T-helper 17 cell (primary cell): ENCODE measurements around the gene STT3B. TPM values are rescaled to one million over a fixed set of nuclear protein-coding genes. Genes with fewer than 3 reads are reported as not detected.
A peak's percentile ranks its signal among the peaks of the same experiment; 100 is the strongest.
"Not testable (repeated sequence)": the region's sequence is repeated elsewhere in the genome, so short reads cannot be mapped to it uniquely, and the experiment has no call there.

ENCODE experiments used
- ATAC-seq: fragments of 150-1000 bp; cut with Tn5 transposase; 2 replicates; pipeline ENCODE4 v1.10.0; 2021; ENCODE audit warnings: mild to moderate bottlenecking, moderate library complexity
- DNase-seq, 3 donors: peaks; one replicate each; pipeline versions ENCODE4 v3.0.0 to v3.0.0-alpha.2; 2020 to 2021
- H3K9me3 ChIP-seq: one replicate; pipeline ENCODE4 v1.7.0; 2013; ENCODE audit warnings: low read length, mild to moderate bottlenecking; ENCODE audit not compliant: control insufficient read depth, poor library complexity, severe bottlenecking
- H3K27ac Mint-ChIP-seq: one replicate; pipeline ENCODE4 v1.8.0; 2022; ENCODE audit warnings: mild to moderate bottlenecking, moderate library complexity, mixed read lengths
- H3K27me3 Mint-ChIP-seq: one replicate; pipeline ENCODE4 v1.8.0; 2022; ENCODE audit warnings: mixed read lengths
- H3K36me3 Mint-ChIP-seq: one replicate; pipeline ENCODE4 v1.8.0; 2022; ENCODE audit warnings: low read depth, mixed read lengths
- H3K4me1 Mint-ChIP-seq: one replicate; pipeline ENCODE4 v1.8.0; 2022; ENCODE audit warnings: mild to moderate bottlenecking, mixed read lengths
- H3K4me3 Mint-ChIP-seq: one replicate; pipeline ENCODE4 v1.8.0; 2022; ENCODE audit warnings: mild to moderate bottlenecking, moderate library complexity, mixed read lengths
- total RNA-seq, 4 donors: library from RNA in 2 of 4; stranded (reverse) in 2 of 4; gene quantifications; one replicate each; pipeline ENCODE4 v1.2.3 and lab custom pipeline; 2022 to 2026

The STT3B gene
- total RNA-seq, 2 donors from 2014 or later, result 125 to 151 TPM

- H3K27ac Mint-ChIP-seq, result no peak overlapping the region
- DNase-seq (no peak), ATAC-seq (no peak)
- H3K36me3 Mint-ChIP-seq, result no peaks in the 10 kb centered on the region
- H3K9me3 ChIP-seq, result no peaks in the 10 kb centered on the region
- H3K4me1 Mint-ChIP-seq, result peaks cover 38% of the 10 kb centered on the region
- no peak overlapping the region for H3K4me3 Mint-ChIP-seq
- H3K27me3 Mint-ChIP-seq, result no peaks in the 10 kb centered on the region
Measured at GRCh38 chr3:31504230-31504629, 28.5 kb upstream of the STT3B start.

GRCh38 chr3:31505371-31506048, 27.2 kb upstream of the STT3B start:
- Mint-ChIP-seq H3K27me3 (no peaks in the 10 kb centered on the region), H3K36me3 (no peaks in the 10 kb centered on the region), H3K4me3 (no peak overlapping the region), H3K4me1 (peaks cover 43% of the 10 kb centered on the region), H3K27ac (peak overlapping the region; percentile 84)
- ATAC-seq (no peak), DNase-seq (no peak)
- H3K9me3 ChIP-seq, result no peaks in the 10 kb centered on the region

DNA sequence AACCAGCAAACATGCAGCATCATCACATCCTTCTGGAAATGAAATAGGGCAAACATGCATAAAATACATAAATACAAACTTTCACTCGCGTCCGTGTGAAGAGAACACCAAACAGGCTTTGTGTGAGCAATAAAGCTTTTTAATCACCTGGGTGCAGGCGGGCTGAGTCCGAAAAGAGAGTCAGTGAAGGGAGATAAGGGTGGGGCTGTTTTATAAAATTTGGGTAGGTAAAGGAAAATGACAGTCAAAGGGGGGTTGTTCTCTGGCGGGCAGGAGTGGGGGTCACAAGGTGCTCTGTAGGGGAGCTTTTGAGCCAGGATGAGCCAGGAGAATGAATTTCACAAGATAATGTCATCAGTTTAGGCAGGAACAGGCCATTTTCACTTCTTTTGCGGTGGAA, 26.2 kb upstream of the STT3B start:
- H3K4me3 Mint-ChIP-seq, H3K27ac Mint-ChIP-seq, H3K9me3 ChIP-seq, ATAC-seq, DNase-seq, H3K27me3 Mint-ChIP-seq, H3K36me3 Mint-ChIP-seq: not testable (repeated sequence)
- H3K4me1 Mint-ChIP-seq, result peaks cover 43% of the 10 kb centered on the region

DNA sequence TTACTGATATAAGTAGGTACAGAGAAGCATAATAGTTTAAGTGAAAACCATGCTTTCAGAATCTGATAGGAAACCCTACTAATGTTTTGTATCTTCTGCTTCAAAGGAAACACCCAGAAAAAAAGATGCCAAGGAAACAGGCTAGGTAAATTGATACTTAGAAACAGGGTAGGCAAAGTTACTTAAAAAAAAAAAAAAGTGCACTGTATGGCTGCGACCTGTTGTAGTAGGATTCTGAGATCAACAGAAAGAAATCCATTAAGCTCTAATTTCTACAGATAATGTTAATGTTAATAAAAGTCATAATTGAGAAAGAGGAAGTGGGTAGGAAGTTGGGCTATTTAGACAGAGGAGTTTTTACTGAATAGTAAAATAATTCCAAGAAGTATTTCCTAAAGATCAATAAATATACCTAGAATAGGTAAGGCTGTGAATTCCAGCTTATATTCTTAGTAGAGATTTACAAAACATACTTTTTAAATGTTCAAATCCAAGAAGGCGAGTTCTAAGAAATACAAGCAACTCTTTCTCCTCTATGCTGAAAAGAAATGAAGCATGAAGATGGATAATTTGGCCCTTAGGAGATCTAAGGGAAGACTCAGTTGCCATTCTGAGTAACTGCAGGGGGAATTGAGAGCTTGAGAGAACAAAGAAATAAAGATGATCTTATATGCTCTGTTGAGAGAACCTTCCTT, 24.1 kb upstream of the STT3B start:
- no peaks in the 10 kb centered on the region for H3K27me3 Mint-ChIP-seq
- DNase-seq (no peak), ATAC-seq (peak; percentile 39)
- peak overlapping the region; percentile 76 for H3K4me3 Mint-ChIP-seq
- no peaks in the 10 kb centered on the region for H3K9me3 ChIP-seq
- peaks cover 35% of the 10 kb centered on the region for H3K4me1 Mint-ChIP-seq
- H3K36me3 Mint-ChIP-seq, result no peaks in the 10 kb centered on the region
- H3K27ac Mint-ChIP-seq, result peak overlapping the region; percentile 87

- H3K4me1 Mint-ChIP-seq, result peaks cover 35% of the 10 kb centered on the region
- H3K36me3 Mint-ChIP-seq, result no peaks in the 10 kb centered on the region
- no peaks in the 10 kb centered on the region for H3K27me3 Mint-ChIP-seq
- ATAC-seq, result no peak
- DNase-seq, result no peak
- H3K4me3 Mint-ChIP-seq, result peak overlapping the region; percentile 76
- H3K9me3 ChIP-seq, result no peaks in the 10 kb centered on the region
- peak overlapping the region; percentile 87 for H3K27ac Mint-ChIP-seq
Measured at GRCh38 chr3:31509147-31509728, 23.5 kb upstream of the STT3B start.

DNA sequence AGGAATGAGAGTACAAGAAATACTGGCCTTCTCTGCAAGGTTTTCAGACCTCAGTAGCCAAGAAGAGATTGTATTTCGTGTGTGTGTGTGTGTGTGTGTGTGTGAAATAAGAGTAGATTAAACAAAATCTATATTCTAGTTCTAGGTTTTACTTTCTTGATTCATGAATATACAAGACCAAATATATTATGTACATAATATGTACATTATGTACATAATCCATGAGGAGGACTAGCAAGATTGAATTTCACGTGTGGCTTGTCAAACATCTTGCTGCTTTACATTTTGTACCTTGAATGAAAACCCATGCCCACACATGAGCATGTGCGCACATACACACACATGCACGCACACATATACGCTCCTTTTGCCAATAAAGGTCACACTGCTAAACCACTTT, 18.2 kb upstream of the STT3B start:
- no peak overlapping the region for H3K27ac Mint-ChIP-seq
- H3K4me3 Mint-ChIP-seq, result no peak overlapping the region
- no peaks in the 10 kb centered on the region for H3K27me3 Mint-ChIP-seq
- DNase-seq (no peak), ATAC-seq (no peak)
- peaks cover 1% of the 10 kb centered on the region for H3K4me1 Mint-ChIP-seq
- H3K9me3 ChIP-seq, result no peaks in the 10 kb centered on the region
- no peaks in the 10 kb centered on the region for H3K36me3 Mint-ChIP-seq

DNA sequence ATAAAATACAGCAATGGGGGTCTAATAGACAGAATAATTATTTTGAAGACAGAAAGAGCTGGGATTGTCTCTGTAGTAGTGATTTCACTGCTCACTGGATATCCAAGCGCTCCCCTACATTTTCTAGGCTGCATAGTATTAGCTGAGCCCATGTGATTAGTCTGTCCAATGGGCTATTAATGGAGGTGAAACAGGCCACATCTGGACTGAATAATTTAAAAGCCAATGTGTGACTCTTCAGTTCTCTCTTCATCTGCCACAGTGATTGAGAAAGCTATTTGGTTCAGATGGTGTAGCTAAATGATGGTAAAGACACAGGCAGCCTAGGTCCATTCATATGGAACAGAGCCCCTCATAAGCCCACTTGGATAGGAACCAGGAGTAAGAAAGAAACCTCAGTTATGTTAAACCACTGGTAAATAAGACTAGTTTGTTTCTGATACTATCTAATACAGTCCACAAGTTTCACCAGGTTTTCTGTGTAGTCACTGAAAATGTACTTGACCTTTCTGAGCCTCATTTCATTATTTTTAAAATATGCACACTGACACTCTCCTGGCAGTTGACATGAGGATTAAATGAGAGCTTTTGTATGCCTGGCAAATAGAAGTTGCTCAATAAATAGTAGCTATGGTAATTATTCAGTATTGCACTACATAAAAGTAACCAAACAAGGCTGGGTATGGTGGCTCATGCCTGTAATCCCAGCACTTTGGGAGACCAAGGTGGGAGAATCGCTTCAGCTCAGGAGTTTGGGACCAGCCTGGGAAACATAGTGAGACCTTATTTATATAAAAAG, 17.0 kb upstream of the STT3B start:
- no peaks in the 10 kb centered on the region for H3K4me1 Mint-ChIP-seq
- ATAC-seq (no peak), DNase-seq (no peak)
- no peak overlapping the region for H3K27ac Mint-ChIP-seq
- H3K9me3 ChIP-seq, result no peaks in the 10 kb centered on the region
- no peaks in the 10 kb centered on the region for H3K36me3 Mint-ChIP-seq
- no peak overlapping the region for H3K4me3 Mint-ChIP-seq
- H3K27me3 Mint-ChIP-seq, result no peaks in the 10 kb centered on the region

- H3K4me1 Mint-ChIP-seq, result peaks cover 3% of the 10 kb centered on the region
- ATAC-seq (no peak), DNase-seq (no peak)
- H3K4me3 Mint-ChIP-seq, result no peak overlapping the region
- no peaks in the 10 kb centered on the region for H3K36me3 Mint-ChIP-seq
- H3K27me3 Mint-ChIP-seq, result no peaks in the 10 kb centered on the region
- no peaks in the 10 kb centered on the region for H3K9me3 ChIP-seq
- H3K27ac Mint-ChIP-seq, result no peak overlapping the region
Measured at GRCh38 chr3:31516757-31517156, 16.0 kb upstream of the STT3B start.

DNA sequence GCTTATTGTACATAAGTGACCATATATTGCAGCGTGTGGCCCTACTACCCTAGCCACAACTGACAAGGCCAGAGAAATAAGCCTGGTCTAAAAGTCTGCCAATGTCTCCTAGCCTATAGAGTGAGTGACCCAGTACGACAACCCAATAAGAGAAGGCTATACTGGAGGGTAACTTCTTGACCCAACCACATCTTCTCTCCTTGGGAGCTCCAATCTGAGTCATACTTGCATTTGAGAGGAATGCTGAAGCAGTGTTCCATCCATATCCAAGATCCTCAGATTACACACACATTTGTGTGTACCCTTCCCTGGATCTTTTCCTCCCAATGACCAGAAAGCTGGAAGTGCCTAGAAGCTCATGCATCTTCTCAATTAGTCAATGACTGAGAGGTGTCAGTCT, 11.3 kb upstream of the STT3B start:
- Mint-ChIP-seq H3K4me1 (peaks cover 10% of the 10 kb centered on the region), H3K36me3 (no peaks in the 10 kb centered on the region), H3K27me3 (no peaks in the 10 kb centered on the region), H3K27ac (peak overlapping the region; percentile 59), H3K4me3 (no peak overlapping the region)
- no peaks in the 10 kb centered on the region for H3K9me3 ChIP-seq
- no peak for ATAC-seq
- no peak for DNase-seq

DNA sequence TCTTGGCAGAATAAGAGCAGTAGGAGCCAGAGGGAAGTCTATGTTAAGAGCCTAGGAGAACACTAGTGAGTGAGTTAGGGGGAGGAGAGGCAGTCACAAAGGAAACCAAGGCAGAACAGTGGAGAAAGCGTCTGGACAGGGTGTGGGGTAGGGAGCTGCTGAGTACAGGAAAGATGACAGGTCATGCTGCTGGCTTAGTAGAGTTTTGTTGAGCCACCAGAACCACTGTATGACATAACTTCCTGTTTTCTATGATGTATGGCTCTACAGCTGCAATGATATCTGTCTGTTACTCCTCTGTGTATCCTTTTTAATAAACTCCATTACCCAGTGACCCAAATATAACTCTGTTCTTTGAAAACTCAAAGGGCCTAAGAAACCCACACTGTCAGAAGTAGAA, 10.6 kb upstream of the STT3B start:
- H3K4me1 Mint-ChIP-seq, result peaks cover 10% of the 10 kb centered on the region
- H3K27me3 Mint-ChIP-seq, result no peaks in the 10 kb centered on the region
- H3K36me3 Mint-ChIP-seq, result no peaks in the 10 kb centered on the region
- no peaks in the 10 kb centered on the region for H3K9me3 ChIP-seq
- H3K4me3 Mint-ChIP-seq, result no peak overlapping the region
- ATAC-seq (peak; percentile 97), DNase-seq (no peak)
- H3K27ac Mint-ChIP-seq, result peak overlapping the region; percentile 59

DNA sequence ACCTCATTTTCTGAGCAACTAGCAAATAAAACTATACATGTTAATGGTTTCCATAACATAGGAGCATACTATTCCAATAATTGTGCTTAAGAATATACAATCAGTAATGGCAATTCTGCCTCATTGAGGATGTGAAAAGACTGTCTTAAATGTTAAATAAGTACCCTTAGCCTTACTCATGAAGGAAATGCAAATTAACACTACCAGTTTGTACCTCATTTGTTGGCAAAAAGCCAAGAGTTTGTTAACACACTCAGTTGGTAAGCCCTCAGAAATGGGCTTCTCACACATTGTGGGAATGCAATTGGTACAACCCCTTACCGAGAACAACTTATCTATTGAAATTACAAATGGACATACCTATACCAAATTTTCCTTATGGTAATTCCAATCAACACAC, 9.2 kb upstream of the STT3B start:
- no peak overlapping the region for H3K4me3 Mint-ChIP-seq
- H3K4me1 Mint-ChIP-seq, result peaks cover 10% of the 10 kb centered on the region

GRCh38 chr3:31525532-31525931, 7.2 kb upstream of the STT3B start:
- ATAC-seq, result no peak
- H3K36me3 Mint-ChIP-seq, result no peaks in the 10 kb centered on the region
- no peaks in the 10 kb centered on the region for H3K9me3 ChIP-seq
- H3K4me3 Mint-ChIP-seq, result no peak overlapping the region
- no peaks in the 10 kb centered on the region for H3K27me3 Mint-ChIP-seq
- no peak overlapping the region for H3K27ac Mint-ChIP-seq
- DNase-seq, result no peak
- peaks cover 10% of the 10 kb centered on the region for H3K4me1 Mint-ChIP-seq

More for the DNA sequence above, 9.2 kb upstream of the STT3B start:
- no peak overlapping the region for H3K27ac Mint-ChIP-seq
- H3K36me3 Mint-ChIP-seq, result no peaks in the 10 kb centered on the region
- ATAC-seq, result no peak
- H3K27me3 Mint-ChIP-seq, result no peaks in the 10 kb centered on the region
- DNase-seq, result no peak
- no peaks in the 10 kb centered on the region for H3K9me3 ChIP-seq

GRCh38 chr3:31529421-31529820, 3.3 kb upstream of the STT3B start:
- Mint-ChIP-seq H3K4me3 (no peak overlapping the region), H3K27ac (no peak overlapping the region), H3K27me3 (no peaks in the 10 kb centered on the region), H3K4me1 (peaks cover 6% of the 10 kb centered on the region), H3K36me3 (peaks cover 2% of the 10 kb centered on the region)
- H3K9me3 ChIP-seq, result no peaks in the 10 kb centered on the region
- DNase-seq (no peak), ATAC-seq (no peak)
